Renal cortical epithelial cell (primary cell): ENCODE data around the gene TCF20. TPM values are rescaled to one million over a fixed set of nuclear protein-coding genes. Genes with fewer than 3 reads are reported as not detected.

Experiments used
- DNase-seq: peaks from one replicate; pipeline ENCODE4 v3.0.0-alpha.2; 2011; ENCODE audit warnings: low read depth
- total RNA-seq: library from RNA; depleted of rRNA; stranded (reverse); fragments of >200 nt; gene quantifications from 2 replicates; pipeline ENCODE4 v1.2.3, GENCODE V29; 2014

The TCF20 gene
- 23.3 and 44.0 TPM in 2 replicates for total RNA-seq

DNA sequence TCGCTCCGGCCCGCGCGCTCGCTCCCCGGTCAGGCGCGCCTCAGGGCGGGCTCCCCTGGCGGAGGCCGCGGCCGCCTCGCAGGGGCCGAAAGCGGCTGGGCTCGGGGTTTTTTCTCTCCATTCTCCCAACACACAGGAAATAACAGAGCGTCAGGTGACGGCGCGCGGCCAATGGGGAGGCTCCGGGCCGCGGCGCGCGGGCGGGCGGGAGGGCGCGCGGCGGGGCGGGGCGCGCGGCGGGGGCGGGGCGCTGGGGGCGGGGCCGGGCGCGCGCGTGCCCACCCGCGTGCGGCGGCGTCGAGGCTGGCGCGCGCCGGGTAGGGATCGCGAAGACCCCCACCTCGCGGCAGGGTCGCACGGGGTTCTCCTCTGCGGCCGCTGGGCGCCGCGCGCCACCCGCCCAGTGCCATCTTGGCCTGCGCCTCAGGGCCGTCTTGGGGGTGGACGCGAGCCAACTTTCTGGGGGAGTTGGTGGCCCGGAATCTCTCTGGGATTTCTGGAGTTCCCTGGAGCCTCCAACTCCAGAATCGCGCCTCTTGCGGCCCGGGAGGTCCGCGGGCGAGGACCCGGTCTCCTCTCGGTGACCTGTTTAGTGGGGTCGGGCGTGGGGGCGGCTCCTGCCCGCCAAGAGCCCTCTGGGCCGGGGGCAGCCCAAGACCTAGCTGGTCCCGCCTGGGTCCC, at the start of gene TCF20:
TCF20 (minus strand) TSS at position 144 of the 681 bp plus-strand sequence. CDS start 55,348 bp downstream, outside the sequence.
- peak; percentile 33 for DNase-seq

DNA sequence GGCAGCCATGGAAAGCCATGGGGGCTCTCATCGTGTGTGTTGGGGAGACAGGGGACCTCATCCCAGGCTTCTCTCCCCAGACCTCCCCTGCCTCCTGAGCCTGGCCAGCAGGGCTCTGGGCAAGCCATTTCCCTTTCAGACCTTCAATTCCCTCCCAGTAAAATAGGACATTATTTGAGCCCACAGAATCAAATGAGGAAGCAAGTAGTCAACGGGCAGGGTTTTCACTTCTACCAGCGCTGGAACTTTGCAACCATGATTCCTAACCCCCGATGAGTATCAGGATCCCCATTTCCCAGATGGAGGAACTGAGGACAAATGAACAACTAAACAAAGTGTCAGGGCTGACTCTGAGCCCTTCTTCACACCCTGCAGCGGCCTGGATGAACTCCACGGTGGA, 48.9 kb upstream of the TCF20 start:
- DNase-seq = no peak

DNA sequence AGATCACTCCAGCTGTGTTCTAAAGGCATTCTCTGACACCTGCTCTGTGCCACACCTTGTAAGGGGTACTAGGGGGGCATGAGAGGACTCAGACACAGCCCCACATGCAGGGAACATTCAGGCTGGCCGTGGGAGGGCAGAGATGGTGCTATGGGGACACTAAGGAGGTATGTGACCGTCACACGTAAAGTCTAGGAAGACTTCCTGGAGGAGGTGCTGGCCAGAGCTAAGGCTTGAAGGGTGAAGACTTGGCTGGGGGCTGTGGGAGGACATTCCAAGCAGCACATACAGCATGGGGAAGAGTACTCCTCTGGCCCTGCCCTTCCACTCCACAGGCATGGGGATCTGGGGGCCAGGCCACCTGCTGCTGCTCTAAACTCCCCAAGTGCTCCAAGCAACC, 48.5 kb upstream of the TCF20 start:
- no peak for DNase-seq

DNA sequence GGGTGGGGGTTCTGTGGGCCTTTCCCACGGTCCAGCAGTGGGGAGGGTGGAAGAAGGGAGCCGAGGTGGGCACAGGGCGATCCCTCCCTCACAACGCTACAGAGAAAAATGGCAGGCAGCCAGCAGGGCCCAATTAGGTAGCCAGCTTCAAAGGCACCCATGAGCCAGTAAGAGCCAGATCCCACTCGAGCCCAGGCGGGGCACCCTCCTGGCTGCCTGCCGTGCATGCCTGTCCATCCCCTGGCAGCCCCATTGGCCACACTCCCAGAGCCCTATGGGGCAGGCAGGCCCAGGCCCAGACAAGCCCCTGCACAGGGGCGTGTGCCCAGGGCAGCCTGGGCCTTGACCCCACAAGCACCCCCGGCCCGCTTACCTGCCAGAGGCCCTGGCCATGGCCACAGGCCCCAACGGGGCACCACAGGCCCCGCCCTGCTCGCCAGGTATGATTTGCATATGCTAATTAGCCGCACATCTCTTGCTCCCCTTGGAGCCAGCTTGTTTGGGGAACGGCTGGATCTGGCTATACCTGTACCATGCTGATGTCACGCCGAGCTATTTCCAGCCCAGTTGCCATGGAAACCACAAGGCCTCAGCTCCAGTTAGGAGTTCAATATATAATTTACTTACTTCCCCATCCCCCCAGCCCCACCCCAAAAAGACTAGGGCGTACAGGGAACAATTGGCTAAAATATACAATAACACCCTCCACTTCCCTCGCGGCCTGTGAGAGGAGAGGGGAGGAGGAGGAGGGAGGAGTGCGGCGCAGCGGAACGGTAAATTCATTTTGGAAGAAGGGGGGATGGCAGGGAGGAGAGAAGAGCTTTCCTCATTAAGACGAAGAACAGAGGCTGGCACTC, 47.5 kb upstream of the TCF20 start:
- DNase-seq = peak; percentile 40

DNA sequence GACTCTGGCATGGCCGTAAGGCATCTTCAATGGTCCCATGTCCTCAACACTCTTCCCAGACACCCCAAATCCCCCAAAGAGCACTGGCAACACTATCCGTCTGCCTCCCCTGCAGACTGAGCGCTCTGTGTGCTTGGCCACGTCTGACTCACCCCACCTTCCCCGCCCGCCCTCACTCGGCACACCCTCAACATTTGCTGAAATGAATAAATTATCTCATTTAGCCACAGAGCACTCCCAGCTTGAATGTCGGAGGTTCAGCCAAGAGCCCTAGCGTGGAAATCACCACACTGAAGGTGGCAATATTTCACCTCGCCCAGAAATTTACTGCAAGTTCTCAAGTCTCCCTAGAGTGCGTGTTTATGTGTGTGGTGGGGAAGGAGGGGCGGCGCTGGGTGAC, 46.6 kb upstream of the TCF20 start:
- peak; percentile 75 for DNase-seq

DNA sequence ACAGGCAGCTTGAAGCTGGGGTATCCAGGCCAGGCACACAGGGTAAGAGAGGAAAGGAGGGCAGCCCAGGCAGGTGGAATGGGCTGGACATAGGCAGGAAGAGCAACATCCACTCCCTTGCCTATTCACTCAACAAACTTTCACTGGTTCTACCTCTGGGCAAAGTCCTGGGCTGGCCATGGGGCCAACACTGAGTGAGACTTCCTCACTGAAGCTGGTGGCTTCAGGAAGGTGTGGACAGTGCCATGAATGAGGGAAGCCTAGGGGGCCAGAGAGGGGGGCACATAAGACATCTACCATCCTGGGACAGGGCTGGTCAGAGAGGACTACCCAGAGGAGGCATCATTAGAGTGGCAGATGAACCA, 44.9 kb upstream of the TCF20 start:
- no peak for DNase-seq

DNA sequence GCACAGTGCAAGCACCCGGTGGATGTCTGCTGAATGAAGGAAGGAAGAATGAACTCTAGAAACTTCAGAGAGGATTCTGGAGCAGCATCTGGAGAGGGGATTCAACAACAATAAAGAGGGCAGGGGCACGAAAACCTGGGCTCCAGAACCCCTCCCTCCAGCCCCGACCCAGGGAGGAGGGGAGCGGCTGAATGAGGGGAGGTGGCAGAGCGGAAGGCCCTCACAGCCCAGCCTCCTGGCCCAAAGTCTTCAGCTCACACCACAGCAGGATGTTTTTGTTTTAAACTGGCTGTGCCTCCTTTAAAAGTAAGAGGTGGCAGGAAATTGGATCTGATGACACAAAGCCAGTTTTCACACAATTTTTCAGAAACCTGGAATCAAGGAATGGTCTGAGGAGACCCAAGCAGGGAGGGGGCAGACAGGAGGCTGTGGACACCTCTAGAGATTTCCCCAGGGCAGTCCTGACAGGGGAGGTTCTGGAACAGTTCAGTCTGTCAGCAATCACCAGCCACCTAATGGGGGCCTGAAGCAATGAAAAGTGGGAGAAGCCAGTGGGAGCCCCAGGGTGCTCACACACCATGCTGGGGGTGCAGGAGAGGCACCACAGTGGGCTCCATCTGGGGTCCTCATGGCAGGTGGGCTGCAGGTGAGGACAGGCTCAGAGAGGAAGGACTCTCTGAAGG, 44.4 kb upstream of the TCF20 start:
- no peak for DNase-seq

DNA sequence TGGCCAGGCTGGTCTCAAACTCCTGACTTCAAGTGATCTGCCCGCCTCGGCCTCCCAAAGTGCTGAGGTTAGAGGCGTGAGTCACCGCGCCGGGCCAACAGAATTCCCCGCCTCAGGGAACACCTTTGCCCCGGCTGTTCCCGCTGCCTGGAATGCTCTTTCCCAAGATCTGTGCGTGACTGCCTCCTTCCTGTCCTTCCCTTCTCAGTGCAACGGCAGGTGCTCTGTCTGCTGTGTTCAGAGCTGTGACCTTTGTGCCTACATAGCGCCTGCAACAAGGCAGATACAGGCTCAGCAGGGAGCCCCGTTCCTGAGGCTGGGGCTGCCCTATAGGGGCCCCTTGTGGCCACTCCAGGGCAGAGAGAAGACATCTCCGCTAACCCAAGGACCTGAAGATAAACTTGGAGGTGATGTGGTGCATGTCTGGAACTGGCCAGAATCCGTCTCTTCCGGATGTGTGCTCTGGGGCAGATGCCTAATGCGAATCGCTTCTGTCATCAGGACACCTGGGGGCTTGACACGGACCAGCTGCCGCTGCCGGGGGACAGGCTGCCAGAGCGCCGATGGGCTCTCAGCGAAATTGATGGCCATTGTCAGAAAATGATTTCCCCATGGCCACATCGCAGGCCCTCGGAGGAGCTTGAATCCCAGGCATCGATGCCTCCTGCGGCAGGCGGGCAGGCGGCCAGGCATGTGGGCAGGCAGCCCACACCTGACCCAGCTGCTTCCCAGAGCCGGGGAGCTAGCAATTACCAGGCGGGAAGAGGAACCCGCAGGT, 43.5 kb upstream of the TCF20 start:
- peak; percentile 89 for DNase-seq

DNA sequence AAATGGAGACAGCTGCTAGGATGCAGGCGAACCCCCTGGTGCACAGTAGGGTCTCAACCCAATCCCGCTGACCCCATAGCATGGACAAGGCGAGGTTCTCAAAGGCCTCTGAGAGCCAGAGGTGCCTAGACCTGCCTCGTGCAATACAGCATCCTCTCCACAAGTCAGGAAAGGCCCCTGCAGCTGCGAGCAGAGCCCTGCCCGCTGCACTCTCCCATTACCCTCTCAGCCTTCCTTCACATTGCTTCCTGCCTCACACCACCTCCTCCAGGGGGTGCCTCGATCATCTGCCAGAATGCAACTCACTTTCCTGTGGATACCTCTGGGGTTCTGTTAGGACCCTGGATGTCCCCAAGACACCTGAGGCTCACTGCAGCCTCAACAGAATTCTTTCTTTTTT, 42.8 kb upstream of the TCF20 start:
- DNase-seq = no peak

DNA sequence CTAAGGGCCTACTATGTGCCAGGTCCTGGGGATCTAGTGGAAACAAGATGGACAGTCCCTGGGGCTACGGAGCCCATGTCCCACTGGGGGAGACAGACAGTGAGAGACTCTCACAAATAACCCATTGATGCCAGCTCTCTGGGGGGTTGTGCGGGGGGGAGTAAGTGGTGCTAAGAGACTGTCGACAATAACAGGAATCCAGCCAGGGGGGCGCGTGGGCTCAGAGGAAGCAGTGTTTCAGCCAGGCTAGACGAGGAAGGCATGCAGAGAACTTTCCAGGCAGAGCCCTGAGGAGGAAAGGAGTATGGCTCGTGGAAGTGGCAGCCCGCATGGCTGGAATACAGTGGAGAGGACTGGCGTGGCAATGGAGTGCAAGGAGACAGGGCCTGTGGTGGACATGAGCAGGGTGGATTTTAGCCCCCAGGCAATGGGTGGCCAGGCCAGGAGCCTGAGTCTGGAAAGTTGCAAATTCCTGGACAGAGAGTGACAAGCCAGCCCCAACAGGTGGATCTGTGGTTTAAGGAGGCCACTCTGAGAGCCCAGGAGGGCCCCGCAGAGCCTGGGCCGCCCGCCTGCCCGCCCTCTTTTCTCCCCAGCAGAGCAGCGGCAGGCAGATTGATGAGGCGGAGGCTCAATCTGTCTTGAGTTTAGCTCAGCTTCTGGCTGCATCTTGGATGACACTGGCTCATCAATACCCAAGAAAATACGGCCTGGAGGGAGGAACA, 40.0 kb upstream of the TCF20 start:
- DNase-seq = no peak

DNA sequence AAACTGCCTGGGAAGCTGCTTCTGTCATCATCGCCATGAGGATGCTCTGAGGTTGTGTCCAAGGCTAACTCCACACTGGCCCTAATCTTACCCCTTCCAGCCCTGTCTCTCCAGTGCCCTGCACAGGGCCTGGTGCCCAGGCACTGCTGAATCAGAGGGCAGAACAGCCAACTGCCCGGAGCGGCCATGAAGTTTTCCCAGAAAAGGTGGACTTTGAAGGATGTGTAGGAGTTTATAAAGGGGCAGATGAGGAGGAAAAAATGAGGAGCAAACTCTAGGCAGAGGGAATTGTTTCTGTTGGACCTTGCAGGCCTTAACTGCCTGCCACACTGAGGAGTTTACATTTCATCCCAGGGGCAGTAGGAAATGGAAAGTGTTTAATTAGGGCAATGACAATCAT, 39.4 kb upstream of the TCF20 start:
- no peak for DNase-seq

DNA sequence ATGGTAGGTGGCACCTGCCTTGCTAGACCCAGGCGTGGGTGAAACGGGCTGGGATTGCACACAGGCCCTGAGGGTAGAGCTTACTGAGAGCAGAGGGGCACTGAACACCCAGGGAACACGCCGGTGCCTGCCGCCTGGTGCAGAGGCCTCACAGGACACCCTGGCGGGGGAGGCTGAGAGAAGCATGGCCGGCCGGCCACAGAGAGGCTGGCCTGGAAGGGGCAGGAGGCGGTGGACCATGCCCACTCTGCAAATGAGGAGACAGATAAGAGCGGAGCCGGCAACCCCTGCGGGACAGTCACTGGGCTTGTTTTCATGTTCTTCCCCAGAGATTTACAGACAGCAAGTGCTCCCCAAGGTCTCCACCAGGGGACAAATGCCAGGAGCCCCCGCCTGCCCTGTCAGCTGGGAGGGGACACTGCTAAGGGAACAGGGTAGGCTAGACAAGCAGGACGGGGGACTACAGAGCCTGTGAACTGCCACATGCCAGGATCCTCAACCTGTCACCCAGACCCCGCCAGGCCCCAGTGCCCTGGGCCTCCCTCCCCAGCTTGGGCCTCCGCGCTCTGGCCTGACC, 38.5 kb upstream of the TCF20 start:
- DNase-seq = no peak

DNA sequence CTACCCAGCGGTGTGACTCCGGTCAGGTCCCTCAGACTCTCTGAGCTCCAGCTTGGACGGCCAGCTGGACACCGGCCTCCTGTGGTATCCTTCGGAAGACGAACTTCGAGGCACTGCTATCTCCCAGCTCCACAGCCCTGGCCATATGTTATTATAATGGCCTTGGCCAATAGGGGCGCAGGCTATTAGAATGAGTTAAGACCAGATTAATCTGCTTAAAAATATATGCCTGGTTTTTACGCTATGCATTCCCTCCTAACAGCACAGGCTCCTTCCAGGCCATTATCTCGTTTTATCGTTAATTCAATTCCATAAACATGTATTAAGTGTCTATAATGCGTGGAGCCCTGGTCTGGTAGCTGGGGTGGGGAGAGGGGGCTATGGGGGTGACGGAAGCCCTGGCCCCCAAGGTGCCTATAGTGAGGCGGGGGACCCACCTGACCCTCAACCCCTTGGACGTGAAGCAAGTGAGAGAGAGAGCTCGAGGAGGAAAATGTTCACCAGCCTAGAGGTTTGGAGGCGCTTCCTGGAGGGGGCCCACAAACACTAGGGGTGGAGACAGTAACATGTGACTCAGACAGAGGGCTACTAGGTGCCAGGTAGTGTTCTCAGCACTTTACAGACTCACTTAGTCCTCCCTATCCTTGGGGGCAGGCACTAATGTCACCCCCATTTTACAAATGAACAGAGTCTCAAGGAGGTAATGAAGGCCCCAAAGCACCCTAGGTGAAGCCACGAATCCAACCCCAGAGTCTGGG, 37.5 kb upstream of the TCF20 start:
- no peak for DNase-seq

DNA sequence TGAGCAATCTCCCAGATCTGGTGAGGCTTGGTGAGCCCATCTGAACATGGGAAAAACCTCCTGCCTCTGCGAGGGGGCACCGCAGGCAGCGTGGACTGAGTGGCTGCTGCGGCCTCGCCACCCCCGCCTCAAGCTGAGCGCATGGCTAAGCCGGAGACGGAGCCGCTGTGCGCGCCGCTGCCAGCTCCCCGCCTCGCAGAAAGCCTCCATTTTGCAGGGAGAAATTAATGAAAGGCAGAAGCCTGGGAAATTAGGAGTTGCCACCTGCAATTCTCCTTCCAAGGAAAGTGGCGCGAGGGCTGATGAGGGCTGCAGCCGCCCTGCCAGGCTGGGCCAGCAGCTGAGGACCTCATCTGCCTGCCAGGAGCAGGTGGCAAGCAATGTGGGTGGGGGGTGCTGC, 35.6 kb upstream of the TCF20 start:
- no peak for DNase-seq

DNA sequence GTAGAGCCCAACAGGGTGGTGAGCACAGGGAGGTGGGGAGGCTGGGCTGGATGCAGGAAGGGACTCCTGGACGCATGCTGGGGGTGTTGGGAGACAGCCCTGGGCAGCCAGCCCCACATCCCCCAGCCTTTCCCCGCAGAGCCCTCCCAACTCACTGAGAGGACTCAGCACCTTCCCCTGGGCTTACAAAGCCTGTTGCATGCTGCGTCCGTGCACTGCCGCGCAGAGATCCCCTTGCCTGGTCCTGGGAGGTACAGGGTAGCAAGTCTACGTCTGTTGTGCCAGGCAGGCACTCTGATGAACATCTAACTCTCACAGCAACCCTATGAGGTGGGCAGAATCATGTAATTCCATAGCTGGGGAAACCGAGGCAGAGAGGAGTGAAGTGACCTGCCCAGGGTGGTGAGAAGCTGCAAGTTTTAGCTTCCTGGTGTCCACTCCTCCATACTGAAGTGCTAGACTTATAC, 33.9 kb upstream of the TCF20 start:
- no peak for DNase-seq

DNA sequence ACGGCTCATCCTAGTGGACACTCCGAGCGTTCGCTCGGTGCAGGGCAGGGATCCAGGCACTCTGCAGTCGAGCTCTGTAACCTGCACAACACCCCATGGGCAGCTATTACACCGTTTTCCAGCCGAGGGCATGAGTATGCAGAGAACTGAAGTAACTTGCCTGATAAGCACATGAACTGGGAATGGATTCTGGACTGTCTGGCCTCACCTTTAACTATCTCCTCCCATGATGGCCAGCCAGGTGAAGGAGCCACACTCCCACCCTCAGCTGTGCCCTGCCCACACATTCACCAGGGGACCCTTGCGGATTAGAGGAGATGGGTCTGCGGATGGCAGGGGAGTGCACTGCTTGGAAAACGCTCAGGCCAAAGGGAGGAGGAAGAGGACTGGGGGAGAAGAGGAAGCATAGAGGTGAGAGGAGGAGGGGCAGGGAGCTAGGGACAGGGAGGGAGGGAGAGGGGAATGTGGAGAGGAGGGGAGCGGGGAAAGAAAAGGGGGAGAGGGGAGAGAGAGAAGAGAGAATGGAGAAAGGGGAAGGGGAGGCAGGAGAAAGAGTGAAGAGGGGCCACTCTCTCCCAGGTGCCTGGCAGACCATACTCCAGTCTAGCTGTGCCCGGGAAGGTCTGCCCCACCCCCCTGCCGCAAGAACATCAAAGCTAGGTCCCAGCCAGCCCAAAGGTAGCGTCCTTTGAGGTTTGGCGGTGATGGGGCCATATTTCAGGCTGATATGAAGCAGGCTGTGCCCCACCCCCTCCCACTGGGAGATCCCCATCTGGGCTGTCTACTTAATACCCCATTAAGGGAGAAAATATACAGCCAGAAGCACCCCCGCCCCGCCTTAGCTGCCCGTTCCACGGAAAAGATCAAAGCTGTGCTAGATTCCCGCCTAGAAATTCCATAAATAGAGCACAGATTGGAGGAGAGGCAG, 33.2 kb upstream of the TCF20 start:
- no peak for DNase-seq

DNA sequence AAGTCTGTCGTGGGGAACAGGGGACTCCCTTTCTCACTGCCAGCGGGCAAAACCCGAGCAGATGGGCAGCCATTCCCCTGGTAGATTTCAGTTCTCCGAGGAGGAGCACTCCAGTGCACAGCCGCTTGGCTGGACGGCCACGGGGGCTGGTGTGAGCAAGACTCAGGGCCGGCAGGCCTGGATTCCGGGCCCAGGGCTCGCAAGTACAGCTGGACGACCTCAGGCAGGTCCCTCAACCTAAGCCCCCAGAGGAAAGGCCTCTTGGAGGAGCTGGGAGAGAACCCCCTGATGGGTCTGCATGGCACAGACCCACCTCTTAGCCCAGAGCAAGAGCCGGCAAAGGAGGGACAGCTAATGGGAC, 31.3 kb upstream of the TCF20 start:
- no peak for DNase-seq

DNA sequence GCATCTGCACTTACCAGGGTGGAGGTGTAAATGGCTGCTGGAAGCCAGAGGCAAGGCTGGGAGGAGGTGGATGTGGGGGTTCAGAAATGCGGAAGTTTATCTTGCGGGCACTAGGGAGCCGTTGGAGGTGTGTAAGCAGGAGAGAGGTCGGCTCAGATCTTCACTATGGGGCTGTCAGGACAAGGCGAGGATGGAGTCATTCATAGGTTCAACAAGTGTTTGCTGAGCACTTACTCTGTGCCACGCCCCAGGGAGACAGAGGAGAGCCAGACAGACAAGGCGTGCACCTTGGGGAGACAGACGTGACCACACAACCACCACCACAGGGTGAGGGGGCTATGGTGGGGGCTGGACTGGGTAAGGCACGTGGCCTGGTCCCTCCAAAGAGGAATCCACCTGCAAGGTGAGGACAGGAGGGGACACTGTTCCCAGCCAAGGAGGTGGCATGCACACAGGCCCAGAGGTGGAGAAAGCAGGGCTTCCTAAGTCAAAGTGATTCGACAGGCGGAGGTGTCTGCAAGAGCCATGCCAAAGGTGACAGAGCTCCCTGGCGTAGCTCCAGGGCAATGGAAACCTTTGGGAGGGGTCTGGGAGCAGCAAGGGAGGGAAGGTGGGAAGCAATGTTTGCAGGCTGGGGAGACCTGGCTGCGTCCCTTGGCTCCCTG, 30.8 kb upstream of the TCF20 start:
- no peak for DNase-seq
